GM19238 (cell line): ENCODE data around the gene PLCB4.

ENCODE experiments used
- DNase-seq: peaks from one replicate; pipeline ENCODE4 v3.0.0; 2011; ENCODE audit warnings: low spot score; ENCODE audit not compliant: insufficient read length

PLCB4 gene

GRCh38 chr20:9306521-9306920 lies 237.6 kb downstream of the PLCB4 start:
- DNase-seq: no peak

GRCh38 chr20:9308056-9308455 lies 239.2 kb downstream of the PLCB4 start:
- no peak for DNase-seq

- no peak for DNase-seq
These were observed 242.2 kb downstream of the PLCB4 start for GRCh38 chr20:9311132-9311531.

GRCh38 chr20:9319687-9320384 lies 250.9 kb downstream of the PLCB4 start:
- no peak for DNase-seq

- DNase-seq: no peak
These were observed 252.1 kb downstream of the PLCB4 start for GRCh38 chr20:9321007-9321406.

- no peak for DNase-seq
These were observed 253.8 kb downstream of the PLCB4 start for GRCh38 chr20:9322661-9323060.

GRCh38 chr20:9323622-9324021 lies 254.7 kb downstream of the PLCB4 start:
- no peak for DNase-seq

- DNase-seq: no peak
These were observed 260.6 kb downstream of the PLCB4 start for GRCh38 chr20:9329355-9330101.

GRCh38 chr20:9330151-9330550 lies 261.3 kb downstream of the PLCB4 start:
- DNase-seq: no peak

GRCh38 chr20:9331707-9332435 lies 263.0 kb downstream of the PLCB4 start:
- DNase-seq: no peak

- no peak for DNase-seq
These were observed 264.0 kb downstream of the PLCB4 start for GRCh38 chr20:9332791-9333479.

- no peak for DNase-seq
These were observed 266.0 kb downstream of the PLCB4 start for GRCh38 chr20:9334866-9335265.

- no peak for DNase-seq
These were observed 269.2 kb downstream of the PLCB4 start for GRCh38 chr20:9338101-9338500.

GRCh38 chr20:9339708-9340107 lies 270.8 kb downstream of the PLCB4 start:
- no peak for DNase-seq

- no peak for DNase-seq
These were observed 273.8 kb downstream of the PLCB4 start for GRCh38 chr20:9342651-9343050.

- DNase-seq: no peak
These were observed 275.4 kb downstream of the PLCB4 start for GRCh38 chr20:9344083-9344920.

GRCh38 chr20:9348316-9348715 lies 279.4 kb downstream of the PLCB4 start:
- no peak for DNase-seq

GRCh38 chr20:9348747-9349146 lies 279.9 kb downstream of the PLCB4 start:
- no peak for DNase-seq

GRCh38 chr20:9349249-9349648 lies 280.4 kb downstream of the PLCB4 start:
- DNase-seq: no peak

GRCh38 chr20:9352739-9353138 lies 283.9 kb downstream of the PLCB4 start:
- no peak for DNase-seq
